Cortex of kidney (tissue), 1 donor: ENCODE results near the gene RHBG.

Experiments used
- DNase-seq: peaks from one replicate; lab custom pipeline; 2025; lab: John Stamatoyannopoulos, UW

The RHBG gene

DNA sequence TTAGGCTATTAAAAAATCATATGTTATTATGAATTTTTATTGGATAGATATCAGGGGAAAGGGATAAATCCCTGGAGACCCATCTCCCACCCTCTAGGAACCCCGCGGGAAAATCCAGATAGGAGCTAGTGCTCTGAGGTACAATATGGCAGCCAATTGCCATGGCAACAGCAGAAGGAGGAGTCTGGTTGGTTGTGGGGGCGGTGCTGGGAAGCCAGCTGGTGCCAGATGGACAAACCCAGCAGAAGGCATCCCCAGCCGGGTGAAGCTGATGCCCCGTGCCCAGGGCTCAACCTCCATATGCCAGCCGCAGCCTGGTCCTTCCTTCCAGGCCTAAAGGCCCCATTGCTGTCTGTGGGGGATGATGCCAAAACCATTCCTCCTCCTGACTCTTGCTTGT is 38.3 kb downstream of the RHBG start:
- DNase-seq: no peak

DNA sequence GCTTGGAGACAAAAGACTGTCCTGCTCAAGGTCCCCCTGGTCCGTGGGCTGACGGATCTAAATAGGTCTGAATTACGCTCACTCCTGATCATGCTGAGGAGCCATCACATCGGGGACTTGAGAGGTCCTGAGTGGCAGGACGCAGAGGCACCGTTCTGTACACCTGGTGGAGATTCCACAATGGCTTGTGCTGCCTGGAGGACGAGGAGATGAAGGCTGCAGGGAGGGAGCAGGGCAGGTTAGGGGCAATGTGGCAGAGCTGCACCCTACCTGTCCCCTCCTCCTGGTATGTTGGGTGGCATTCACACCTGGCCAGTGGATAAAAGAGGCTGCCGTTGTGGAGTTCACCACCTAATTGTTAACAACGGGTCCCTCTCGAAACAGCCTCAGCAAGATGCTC is 38.7 kb downstream of the RHBG start:
- no peak for DNase-seq

DNA sequence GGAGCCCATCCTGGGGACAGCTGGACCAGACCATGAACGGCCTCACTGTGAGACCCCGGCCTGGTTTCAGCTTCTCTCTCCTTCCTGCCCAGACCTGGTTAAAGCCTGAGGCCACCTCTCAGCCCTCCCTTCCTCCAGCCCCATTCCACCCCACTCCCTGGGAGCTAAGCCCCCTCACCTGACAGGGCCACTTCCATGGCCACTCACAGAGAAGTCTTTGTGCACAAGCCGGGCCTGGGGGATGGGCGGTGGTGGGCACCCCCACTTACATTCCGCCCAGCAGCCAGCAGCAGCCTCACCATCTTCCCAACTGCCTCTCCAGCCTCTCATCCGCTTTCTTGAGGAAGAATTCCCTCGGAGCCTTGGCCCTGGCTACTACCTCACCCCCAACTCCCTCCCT is 40.4 kb downstream of the RHBG start:
- no peak for DNase-seq

DNA sequence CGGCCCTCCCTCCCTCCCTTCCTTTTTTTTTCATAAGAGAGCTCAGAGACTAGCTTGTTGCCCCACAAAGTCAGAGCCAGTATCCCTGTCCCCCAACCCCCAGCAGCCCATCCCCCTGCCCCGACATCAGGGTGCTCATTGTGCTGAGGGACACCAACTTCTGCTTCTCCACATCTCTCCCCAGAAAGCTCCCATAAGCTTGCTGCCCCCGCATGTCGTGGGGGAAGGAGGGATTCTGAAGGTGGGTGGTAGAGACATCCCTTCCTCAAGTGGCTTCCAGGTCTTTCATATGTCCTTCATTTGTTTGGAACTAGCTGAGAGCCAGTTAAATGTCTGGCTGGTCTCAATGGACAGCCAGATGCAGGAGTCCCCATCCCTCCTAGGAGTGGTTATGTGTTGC is 41.2 kb downstream of the RHBG start:
- DNase-seq: no peak

DNA sequence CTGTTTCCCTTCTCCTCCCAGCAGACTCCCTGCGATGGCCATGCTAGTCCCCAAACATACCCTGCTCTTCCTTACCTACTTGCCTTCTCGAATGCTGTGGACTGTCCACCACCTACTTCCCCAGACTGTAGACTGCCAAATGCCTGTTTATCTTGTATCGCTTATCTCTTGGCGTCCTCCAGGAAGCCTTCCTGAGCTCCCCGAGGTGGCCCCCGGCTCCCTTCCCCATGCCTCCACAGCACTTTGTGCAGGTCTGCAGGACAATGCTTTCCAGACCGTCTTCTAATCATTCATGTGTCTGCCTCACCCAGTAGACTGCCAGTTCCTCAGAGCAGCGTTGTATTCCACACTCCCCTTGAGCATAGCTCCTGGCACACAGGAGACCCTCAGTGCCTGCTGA is 41.7 kb downstream of the RHBG start:
- no peak for DNase-seq

DNA sequence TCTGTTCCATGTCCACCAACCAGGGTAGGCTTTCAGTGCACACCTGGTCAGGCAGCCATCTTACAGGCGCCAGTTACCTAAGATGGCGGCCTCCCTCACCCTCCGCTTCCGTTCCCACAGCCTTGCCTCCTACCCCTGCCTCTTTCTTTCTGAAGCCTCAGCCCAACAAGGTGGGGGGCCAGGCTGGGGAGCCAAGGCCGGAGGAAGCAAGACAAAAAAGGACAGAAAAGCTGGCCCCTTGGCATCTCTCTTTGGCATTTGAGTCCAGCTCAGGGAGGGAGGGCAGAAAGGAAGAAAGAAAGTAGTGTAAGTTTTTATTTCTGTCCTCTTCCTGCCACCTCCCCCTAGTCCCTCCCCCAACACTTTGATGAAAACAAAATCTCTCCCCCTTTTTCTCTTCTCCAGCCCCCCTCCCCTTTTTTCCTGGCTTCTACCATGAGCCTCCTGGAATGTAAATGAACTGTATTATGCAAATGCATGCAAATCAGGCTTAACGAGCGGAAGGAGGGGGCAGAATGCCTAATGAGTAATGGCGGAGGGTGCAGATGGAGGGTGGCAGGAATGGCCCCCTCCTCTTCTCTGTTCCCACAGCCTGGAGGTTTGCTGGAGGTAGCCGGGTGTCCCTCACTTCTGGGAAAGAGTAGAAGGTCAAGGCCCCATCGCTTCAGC is 43.8 kb downstream of the RHBG start:
- DNase-seq: no peak

DNA sequence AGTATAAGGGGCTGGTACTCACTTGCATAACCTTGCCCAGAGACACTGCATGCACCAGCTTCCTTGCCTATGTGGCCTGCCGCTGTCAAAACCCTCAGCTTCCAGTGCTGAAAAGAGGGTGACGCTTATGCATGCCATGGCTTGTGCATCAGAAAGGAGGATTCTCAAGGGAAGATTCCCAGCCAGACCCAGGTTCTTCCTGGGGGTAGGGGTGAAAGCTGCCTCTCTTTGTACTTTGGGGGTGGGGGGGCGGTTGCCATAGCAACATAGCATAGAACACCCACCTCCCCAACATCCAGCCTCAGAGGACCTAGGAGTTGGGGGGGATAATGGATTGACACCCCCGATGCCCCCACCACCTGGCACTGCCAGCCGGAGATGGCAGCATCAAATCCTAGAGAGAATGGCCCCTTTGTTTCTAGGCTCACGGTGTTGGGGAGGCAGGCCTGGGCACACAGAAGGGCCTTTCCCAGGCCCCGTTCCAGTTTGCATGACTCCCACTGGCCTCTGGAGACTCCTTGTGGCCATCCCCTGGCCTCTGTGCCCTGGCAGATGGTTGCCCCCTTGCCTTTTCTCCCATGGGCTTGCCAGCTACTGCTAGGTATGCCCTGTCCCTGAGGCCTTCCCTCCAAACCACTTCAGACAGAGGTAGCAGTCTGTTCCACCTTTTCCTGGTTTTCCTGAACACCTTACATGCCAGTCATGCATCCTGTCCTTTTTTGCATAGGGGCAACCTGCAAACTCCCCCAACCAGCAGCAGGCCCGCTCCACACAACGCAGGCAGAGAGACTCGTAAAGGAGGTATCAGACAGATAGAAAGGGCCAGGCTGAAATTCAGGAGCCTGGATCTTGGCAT is 44.6 kb downstream of the RHBG start:
- no peak for DNase-seq

DNA sequence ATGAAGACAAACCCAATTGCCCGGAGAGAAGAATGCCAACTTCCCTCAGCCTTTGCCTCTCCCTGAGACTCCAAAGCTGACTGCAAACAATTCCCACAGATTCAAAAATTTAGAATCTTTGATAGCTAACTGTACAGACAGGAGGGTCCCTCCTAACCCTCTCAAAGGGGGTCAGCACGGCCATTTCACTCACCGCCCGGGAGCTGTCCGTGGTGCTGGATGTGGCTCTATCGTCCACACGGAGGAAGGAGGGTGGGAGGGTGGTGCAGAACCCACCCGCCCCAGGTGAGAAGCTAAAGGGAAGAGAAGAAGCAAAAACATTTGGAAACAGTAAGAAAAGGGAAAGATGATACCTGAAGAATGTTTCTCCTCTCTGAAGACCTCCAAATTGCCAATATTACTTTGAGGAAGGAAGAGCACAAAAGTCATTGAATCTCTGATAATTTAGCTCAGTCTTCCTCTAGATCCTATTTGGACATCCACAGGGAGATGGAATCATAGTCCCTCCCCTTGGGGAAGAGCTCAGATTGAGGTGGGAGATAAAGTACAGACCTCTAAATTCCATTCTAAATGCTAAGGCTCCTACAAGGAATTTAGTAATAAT is 45.6 kb downstream of the RHBG start:
- DNase-seq: no peak

DNA sequence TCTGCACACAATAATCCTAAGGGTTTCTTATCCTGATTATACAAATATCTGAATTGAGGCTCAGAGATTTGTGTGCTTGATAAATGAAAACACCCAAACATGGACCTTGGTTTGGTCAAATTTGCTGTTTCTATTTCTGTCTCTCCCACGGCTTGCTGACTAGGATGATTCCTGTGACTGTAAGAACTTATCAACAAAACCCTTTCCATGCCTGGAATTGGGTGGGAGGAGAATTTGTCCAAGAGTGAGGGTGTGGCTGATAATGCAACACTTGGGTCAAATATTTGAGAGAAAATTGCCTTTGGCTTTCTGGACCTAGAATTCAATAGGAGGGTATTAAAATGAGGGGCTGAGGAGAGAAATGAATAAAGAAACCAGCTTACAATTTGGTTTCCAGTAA is 48.0 kb downstream of the RHBG start:
- no peak for DNase-seq

DNA sequence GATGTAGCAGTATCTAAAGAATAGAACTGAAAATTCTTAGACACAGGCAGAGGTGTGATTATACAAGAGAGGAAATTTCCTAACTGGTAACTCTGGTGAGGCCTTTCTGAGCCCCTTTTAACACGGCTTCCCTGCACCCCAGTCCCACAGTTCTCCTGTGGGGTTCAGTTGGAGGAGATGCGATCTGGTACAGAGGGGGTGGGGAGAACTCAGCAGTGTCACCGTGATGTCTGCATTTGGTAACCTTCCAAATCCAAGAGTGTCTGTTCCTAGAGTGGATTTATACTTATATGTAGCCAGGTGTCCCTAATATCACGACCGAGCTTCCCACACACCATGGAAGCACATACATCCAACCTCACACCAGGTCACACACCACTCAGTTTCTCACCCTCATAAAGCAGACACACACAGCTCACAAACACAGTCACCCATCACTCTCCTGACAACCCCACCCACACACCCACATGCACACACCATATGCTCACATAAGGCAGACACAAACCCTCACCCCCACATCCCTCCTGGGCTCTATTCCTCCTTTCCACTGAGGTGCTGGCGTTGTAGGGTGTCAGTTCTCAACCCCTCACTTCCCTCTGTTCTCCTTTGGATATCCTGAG is 48.5 kb downstream of the RHBG start:
- no peak for DNase-seq

DNA sequence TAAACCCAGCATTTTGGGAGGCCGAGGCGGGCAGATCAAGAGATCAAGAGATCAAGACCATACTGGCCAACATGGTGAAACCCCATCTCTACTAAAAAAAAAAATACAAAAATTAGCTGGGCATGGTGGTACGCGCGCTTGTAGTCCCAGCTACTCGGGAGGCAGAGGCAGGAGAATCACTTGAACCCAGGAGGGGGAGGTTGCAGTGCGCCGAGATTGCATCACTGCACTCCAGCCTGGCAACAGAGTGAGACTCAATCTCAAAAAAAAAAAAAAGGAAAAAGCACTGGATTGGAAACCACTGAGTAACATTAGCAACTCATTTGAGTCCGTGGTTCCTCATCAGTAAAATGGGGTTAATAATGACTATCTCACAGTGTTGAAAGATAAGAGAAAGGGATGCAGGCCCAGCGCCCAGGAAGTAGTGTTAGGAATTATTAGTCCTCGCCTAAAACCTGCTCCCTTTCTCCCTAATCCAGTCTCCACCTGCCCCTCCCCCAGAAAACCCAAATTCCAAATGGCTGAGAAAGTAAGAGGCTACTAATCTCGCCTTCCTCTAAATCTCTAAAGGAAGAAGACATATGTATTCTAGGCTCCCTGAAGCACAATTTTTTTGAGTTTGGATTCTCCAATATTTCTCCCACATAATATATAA is 49.5 kb downstream of the RHBG start:
- no peak for DNase-seq

DNA sequence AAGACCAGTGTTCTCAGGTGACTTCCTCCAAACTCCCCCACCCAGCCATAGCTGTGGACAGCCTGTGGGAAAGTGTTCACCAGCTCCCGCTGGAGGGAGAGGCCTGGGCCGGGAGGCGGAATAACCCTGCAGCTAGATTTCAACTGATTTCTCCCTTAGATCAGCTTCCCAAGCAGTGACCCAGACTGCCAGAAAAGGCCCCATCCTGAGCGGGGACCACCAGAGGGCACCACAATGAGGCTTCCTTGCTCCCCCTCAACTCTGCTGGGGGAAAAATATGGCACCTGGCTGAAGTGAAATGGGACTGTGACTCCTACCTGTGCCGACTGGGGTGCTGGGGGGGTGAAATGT is 50.8 kb downstream of the RHBG start:
- no peak for DNase-seq

DNA sequence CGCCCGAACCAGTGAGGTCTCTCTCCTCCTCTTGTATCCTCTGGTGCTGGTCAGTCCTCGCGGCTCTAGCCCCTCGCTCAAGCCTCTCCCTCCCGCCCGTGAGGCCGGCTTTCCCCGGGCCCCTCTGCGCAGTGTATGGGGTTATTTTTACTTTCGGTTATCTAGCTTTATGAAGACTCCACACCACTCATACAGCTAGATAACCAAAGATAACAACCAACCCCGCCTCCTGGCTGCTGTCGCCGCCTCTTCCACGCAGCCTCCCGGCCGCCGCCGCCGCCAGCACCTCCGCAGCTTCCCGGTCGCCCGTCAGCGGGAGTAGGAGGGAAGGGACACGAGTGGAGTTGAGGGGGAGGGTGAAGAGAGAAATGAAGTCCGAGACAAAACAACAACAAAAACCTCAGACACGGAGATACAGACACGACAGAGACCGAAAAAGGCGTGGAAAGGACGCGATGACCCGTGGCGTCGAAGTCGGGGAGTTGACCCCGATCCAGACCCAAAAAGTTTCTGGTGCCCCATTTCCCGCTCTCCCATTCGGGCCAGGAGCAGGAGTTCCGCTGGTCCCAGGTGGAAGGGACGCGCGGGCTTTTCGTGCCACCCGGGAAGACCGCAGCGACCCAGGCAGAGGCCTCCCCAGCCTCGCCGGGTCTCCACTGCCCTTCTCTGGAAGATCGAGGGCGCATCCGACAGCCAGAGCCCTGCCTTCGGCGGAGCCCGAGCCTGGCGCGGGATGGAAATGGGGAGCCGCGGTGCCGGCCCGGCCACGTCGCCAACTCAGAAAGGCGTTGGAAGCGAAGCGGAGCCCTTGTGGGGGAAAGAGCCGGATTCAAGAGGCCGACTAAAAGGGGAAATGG is 51.4 kb downstream of the RHBG start:
- DNase-seq: no peak

DNA sequence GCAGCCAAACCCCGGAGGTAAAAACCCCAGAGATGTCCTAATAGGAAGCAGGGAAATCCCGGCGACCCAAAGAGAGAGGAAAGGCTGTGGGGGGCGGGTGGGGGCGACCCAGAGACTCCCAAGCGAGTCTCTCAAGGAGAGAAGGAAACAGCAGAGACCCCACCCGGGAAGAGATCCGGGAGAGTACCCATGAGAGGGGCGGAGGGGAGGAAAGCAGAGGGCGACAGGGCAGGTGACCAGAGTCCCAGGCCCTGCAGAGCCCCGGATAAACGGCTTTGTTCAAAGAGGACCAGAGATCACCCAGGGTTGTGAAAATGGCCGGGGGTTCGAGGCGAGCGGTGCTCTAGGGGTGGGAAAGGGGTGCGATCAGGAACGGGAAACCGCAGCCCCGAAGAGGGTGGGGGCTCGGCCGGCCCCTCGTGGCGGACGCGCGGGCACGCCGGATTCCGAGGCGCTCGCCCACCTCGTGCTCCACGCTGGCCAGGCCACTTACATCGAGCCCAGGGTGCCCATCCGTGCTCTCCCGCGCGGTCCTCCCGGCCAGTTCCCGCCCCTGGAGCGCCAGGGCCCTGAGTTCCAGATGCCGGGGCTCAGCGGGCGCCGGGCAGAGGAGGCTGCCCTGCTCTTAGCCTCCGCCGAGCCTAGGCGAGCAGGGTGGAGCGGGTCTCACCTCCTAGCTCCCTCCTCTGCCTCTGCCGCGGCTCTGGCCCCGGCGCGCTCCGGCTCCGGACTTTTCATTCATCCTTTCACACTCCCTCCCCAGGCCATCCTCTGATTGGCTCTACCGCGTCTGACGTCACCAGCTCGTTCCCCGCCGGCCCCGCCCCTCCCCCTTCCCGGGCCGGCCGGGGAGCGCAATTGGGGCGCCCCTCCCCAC is 52.3 kb downstream of the RHBG start:
- DNase-seq: no peak

DNA sequence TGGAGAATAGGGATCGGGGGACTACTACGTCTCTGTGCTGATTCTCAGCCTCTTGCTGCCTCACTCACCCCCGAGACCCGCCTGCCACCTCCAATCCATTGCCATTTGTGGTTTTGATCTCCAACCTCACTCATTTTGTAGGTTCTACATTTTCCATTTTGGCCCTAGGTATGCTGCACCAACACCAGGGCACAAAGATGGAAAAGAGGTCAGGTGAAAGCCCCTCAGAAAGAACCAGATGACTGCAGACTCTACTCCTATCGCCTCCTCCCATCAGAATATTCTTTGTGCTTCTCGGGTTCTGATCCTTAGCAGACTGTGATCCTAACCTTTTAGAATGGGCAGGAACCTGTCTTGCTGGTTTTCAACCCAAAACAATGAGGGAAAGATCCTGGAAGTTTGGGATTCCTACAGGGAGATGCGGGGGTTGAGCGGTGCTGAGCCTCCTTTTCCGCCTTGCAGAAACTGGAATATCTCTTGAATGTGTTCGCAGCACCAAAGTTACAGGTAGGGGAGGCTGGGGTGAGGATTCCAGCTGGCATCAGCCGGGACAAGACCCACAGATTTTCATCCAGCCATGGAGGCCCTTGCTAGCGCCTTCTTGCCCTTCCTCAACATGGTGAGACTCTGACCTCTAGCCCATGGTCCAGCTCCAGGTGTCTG is 53.1 kb downstream of the RHBG start:
- no peak for DNase-seq

DNA sequence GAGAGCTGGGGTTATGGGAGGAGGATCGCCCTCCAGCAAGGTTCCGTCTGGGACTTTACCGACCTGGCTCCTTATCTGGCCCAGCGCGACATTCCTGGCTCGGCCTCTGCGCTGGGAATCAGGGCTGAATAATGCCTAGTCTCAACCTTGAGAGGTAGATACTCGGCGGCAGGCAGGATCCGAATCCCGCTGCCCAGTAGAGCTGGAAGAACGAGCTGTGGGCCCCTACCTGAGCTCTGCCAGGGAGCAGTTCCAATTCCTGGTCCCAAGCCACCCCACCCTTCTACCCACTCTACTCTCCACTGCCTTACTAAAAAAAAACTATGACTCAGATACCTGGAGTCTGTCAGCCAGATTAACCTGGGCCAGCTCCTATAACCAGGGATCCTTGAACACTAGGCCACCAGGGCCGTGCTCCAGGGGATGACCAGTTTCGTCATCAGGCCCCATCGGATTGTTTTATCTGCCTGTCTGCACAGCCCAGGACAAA is 53.6 kb downstream of the RHBG start:
- DNase-seq: no peak

DNA sequence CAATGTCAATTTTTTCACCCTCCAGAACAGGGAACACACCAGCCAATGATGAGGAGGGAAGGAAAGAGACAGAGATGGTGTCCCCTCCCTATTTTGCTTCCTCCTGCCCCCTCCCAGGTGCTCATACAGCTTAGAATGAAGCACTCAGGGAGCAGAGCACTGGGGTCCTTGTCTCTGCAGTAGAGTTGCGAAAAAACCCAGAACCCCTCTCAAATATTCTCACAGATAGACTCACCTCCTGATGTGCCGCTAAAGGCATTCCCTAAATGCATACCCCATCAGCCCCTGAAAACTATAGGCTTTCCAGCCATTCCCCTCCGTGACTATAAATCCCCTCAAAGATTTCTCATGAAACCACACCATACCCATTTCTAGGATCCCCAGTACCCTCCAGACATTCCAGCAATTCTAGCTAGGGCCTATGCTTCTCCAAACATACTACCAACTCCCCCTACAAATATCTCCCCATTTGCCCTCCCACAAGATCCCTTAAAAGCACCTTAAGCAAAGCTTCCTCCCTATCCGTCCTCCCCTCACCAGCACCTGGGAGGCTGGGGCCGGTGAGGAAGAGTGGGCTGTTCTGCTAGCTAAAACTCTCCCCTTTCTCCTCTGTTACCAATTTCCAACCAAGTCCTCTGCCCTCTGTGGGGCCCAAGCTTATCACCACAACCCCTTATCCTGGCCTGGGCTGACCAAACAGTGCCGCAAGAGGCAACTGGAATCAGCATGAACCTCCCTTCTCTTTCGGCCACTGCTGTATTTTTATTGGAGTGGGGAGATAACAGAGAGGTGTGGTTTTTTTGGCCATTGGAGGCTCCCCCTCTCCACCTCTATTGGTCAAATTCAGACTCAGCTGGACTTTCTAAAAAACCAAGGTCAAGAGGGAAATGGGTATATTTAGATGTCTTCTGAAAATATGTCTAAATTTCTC is 54.7 kb downstream of the RHBG start:
- DNase-seq: no peak

DNA sequence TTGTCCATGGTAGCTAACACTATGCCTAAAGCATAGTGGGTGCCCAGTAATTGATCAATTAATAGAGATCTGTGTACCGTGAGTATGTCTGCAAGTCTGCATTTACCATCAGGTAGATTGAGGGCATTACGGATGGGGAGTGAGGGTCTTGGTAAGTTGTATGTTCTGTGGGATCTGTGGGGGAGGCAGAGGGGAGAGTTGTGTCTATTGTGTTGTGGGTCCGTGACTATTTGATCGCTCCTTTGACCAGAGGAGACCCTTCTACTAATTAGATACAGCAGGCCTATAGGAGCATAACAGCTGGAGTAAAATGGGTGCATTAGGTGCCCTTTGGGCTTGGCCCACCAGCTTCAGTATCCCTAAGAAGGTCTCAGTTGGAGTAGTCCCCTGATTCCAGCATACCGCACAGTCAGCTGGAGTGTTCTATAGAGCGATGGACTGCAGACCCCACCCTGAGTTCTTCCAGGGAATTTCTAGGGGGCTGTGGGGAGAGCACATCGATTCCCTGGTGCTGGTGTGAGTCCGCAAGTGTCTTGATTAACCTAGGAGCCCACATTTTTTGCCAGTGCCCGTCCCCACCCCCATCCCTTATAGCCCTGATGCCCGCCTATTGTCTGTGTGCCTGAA is 55.9 kb downstream of the RHBG start:
- DNase-seq: no peak
